ENCODE measurements around the gene DENR.
"Not testable (repeated sequence)": the region's sequence is repeated elsewhere in the genome, so short reads cannot be mapped to it uniquely, and the experiment has no call there.

DENR gene

GRCh38 chr12:122743895-122744525, 8.6 kb upstream of the DENR start:
- DNase-seq, result no peak

DNA sequence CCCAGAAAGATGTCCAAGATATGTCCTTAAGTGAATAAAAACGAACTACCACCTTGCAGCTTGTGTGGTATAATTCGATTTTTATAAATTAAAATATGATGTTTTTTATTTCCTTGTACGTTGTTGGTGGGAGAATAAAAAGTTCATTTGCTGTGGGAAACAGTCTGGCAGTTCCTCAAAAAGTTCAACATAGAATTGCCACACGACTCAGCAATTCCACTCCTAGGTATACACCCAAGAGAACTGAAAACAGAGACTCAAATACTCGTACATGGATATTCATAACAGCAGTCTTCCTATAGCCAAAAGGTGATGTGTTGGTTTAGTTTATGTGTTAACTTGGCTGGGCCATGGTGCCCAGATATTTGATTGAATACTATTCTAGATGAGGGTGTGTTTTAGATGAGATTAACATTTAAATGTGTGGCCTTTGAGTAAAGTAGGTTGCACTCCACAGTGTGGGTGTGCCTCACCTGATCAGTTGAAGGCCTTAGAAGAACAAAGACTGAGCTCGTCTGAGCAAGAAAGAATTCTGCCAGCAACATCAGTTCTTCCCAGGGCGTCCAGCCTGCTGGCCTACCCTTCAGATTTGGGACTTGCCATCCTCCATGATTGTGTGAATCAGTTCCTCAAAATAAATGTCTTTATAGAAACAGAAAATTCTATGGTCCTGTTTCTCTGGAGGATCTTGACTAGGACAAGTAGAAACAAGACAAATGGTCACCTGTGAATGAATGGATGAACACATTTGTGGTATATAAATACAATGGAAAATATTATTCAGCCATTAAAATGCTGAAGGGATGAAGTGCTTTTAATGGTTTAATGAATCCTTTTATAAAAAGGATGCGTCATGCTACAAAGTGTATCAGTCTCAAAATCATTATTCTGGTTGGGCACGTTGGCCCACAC, 5.1 kb upstream of the DENR start:
- DNase-seq, result no peak

DNA sequence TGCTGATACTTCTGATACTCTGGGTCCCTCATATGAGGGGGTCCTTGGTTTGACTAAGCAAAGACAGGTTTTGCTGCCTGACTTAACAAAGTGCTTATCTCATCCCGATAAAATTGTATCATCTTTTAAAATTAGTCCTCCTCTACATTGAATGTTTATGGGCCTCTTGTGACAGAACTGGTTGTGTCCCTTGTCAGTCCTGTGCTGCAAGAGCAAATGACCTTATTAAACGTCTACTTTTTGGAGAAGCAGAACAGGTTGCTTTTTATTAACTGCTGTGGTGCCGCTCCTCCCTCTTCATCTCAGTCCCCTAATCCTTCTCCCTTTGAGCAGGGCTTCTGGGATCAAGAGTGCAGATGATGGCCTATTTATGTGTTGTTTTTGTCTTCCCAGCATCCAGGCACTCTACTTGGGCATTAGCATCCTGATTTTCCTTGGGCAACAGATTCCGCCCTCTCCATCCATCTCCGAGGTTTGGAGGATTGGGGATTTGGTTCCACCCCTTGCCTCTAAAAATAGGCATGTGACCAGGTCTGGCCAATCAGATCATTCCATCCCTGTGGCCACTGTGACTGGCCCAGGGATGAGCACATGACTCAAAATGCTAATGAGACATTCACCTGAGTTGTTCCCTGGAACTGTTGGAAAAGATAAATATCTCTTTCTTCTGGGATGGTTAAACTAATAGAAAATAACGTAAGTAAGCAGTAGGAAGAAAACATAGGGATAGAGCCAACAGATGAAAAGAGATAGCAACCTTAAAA, 2.9 kb upstream of the DENR start:
- no peak for DNase-seq

DNA sequence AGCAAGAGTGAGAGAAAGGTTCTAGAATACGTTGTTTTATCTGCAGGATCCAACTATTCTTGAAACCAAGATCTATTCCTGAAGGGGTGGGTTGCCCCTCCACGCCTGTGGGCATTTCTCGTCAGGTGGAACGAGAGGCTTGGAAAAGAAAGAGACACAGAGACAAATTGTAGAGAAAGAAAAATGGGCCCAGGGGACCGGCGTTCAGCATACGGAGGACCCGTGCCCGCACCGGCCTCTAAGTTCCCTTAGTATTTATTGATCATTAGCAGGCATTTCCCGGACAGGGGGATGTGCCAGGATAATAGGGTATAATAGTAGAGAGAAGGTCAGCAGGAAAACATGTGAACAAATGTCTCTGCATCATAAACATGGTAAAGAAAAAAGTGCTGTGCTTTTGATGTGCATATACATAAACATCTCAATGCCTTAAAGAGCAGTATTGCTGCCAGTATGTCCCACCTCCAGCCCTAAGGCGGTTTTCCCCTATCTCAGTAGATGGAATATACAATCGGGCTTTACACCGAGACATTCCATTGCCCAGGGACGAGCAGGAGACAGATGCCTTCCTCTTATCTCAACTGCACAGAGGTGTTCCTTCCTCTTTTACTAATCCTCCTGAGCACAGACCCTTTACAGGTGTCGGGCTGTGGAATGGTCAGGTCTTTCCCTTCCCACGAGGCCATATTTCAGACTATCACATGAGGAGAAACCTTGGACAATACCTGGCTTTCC, 1.7 kb upstream of the DENR start:
- not testable (repeated sequence) for DNase-seq

DNA sequence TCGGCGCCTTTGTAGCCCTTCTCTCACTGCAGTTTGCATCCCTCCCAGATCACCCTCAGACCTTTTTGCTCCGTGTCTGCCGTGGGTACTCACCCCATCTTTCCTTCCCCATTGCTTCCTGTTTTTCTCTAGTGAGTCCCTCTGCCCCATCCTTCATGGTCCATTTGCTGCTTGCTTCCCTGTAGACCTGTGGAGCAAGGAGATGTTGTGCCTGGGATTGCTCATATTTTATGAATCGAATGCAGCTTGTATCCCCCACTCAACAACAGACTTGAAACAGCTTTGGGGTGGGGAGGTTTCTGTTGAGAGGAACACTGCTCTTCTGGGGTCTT, 661 bp downstream of the DENR start:
- DNase-seq, result no peak

DNA sequence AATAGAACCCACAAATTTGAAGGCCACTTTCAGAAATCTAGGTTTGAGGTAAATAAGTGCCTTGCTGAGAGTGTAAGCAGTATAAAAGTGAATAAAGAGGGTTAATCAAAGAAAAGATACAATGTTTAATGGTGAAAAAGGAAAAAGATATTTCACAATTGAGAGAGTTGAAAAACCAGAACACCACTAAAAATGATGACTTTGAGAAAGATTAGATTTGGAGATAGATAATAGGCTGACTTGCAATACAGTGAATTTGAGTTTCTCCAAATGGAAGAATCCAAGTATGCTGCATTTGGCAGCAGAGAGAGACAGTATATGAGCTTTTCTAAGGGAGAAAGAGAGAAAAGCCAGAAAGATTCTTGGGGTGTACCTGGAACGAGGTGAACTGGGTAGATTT, 2.2 kb downstream of the DENR start:
- DNase-seq, result no peak

DNA sequence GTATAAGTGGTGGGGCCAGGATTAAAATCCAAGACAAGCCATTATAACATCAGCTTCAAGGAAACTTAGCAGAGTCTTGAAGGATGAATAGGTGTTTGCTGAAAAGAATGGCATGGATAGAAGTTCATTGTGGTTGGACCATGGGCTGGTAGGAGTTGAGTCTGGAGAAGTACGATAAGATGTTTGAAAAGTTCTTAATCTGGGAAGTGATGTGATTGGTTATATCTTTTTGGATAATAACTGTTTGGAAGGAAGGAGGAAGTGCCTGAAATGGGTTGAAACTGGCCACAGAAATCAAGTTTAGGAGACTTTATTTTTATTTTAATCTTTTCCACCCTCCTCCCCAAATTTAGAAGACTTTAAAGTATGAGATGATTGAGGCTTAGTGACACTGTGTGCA, 4.9 kb downstream of the DENR start:
- DNase-seq, result no peak

DNA sequence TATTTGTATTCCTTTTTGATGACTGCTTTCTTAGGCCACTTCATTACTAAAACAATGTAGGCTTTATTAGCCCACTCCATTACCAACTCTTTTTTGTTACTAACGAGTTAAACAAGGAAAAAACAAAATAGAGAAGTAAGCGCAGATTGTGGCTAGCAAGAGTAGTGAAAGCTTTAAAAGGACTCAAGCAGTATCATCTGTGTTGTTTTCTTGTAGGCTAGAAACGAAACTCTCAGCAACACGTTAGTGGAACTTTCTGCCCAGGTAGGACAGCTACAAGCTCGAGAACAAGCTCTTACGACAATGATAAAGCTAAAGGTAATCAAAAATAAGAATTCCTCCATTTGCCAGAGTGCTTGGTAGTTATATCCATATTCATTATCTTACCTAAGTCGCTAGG, 32.9 kb downstream of the DENR start:
- DNase-seq, result no peak

- no peak for DNase-seq
These were observed 35.8 kb downstream of the DENR start for GRCh38 chr12:122788387-122788786.

GRCh38 chr12:122789637-122790036, 37.0 kb downstream of the DENR start:
- DNase-seq, result no peak

DNA sequence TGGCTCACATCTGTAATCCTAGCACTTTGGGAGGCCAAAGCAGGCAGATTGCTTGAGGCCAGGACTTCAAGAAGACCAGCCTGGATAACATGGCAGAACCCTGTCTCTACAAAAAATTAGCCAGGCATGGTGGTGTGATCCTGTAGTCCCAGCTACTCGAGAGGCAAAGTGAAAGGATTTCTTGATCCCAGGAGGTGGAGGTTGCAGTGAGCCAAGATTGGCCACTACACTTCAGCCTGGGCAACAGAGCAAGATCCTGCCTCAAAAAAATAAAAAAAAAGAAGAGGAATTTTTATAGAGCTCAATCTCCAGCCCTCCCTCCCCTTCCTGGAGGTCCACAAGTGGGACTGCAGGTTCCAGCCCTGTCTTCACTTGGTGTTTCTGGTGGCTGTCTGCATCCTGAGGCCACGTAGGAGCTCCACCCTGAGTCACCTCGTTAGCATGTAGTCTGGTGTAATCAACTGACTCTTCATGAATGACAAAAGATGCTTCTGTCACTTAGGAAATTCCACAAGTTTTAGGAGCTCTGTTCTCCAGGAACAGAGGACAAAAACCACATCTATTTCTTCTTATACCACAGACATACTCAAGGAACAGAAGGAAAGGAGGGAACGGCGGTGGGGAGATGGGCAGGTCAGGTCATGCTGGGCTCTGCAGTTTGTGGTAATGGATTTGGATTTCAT, 37.9 kb downstream of the DENR start:
- DNase-seq, result no peak

DNA sequence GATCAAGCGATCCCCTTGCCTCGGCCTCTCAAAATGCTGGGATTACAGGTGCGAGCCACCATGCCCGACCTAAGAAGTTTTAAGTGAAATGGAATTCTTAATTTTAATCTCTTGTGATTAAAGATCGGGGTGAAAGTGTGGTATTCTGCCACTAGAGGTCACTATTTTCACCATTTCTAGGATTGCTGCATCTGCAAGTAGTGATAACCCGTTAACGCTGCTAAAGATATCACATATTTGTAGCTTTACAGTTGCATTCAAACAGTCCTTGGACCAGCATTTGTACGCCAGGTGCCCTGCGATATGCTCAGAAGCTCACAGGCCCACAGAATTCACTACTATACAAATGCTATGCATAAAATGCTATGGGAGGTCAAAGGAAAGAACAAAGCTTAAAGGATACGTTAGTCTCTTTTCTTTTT, 41.1 kb downstream of the DENR start:
- DNase-seq, result no peak

GRCh38 chr12:122795807-122796206, 43.2 kb downstream of the DENR start:
- DNase-seq, result no peak

- DNase-seq, result no peak
These were observed 47.1 kb downstream of the DENR start for GRCh38 chr12:122799641-122800243.

DNA sequence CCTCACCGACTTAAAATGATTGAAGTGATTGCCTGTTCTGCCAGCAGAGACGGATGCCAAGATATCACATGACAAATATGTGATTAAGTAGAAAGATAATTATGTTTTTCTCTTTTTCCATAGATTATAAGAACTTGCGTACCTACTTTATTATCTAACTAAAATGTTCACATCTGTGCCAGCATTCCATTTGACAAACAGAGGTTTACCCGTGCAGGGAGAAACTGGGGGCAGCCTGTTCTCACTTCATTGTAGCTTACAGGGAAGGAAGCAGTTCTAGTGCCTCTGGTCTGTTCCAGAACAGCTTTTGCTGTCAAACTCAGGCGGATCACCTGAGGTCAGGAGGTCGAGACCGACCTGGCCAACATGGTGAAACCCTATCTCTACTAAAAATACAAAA, 51.3 kb downstream of the DENR start:
- no peak for DNase-seq

- not testable (repeated sequence) for DNase-seq
These were observed 52.3 kb downstream of the DENR start for GRCh38 chr12:122804957-122805356.

GRCh38 chr12:122807651-122808050, 55.0 kb downstream of the DENR start:
- DNase-seq, result no peak

DNA sequence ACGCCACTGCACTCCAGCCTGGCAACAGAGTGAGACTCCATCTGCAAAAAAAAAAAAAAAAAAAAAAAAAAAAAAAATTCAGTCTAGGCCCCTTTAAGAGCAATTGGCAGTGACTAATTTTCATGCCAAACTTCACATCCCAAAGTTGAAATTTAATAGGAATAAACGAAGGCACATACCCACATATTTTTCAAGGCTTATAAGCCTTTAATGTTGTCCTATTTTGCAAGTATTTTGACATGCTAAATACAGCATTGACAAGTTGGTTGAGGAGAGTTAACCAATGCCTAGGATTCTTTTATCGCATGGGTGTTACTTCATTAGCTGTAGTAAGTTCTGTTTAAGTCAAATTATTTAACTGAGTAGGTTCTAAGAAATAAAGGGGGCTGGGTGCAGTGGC, 59.2 kb downstream of the DENR start:
- DNase-seq, result no peak

DNA sequence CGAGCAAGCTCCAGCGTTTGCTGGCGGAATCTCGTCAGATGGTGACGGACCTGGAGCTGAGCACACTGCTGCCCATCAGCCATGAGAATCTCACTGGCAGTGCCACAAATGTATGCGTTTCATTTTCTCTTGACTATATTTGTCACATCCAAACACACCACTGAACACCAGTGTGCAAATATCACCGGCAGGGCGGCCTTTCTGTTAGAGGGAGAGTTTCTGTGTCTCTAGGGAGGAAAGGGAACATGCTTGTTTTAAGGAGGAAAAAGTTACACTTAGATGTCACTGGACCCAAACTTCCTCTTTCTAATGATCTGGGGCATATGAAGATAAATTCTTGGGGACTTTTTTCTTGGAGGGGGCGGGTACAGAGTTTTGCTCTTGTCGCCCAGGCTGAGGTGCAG, 60.7 kb downstream of the DENR start:
- no peak for DNase-seq

GRCh38 chr12:122819209-122819785, 66.7 kb downstream of the DENR start:
- no peak for DNase-seq

DNA sequence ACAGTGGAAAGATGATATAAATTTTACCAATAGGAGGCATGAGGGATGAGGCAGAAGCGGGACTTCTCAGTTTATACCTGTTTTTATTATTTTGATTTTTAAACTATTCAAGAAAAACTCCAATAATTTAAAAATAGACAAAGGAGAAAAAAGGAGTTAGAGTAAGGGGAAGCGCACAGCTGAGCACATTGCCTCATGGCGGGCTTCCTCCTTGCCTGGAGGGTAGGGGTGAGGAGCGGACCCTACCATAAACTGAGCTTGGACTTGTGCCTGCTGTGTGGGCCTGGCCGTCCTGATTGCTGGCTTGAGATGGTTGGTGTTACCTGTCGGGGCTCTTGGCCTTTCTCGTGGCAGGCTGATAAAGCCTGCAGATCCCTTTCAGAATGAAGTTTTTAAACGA, 67.5 kb downstream of the DENR start:
- DNase-seq, result no peak

Data from activated naive CD4-positive, alpha-beta T cell treated with anti-CD3 and anti-CD28 coated beads, Interleukin-2, amount 50 U/mL, for 16 hours (primary cell).